Activated CD4-positive, alpha-beta memory T cell treated with anti-CD3 and anti-CD28 coated beads, Interleukin-2, amount 10 ng/mL, durations not matched to agents 7 days and 5 days (primary cell): ENCODE data around the gene FGD2. TPM values are rescaled to one million over a fixed set of nuclear protein-coding genes. Genes with fewer than 3 reads are reported as not detected.
"Not testable (repeated sequence)": the region's sequence is repeated elsewhere in the genome, so short reads cannot be mapped to it uniquely, and the experiment has no call there.

Experiments
- CTCF ChIA-PET: fragments of 350-600 bp; sonication (Branson Sonifier 250); formaldehyde crosslinking; loops from one replicate; lab custom pipeline; 2021; ENCODE audit warnings: antibody characterized with exemption, inconsistent platforms; lab: Charles Lee
- POLR2A ChIA-PET: fragments of 350-600 bp; sonication (Branson Sonifier 250); formaldehyde crosslinking; loops from one replicate; lab custom pipeline; 2021; ENCODE audit warnings: antibody characterized with exemption; lab: Charles Lee
- DNase-seq: peaks from one replicate; pipeline ENCODE4 v3.0.0-alpha.2; 2020
- H3K27ac Mint-ChIP-seq: one replicate; pipeline ENCODE4 v1.8.0; 2021; ENCODE audit warnings: mild to moderate bottlenecking, mixed read lengths
- H3K27me3 Mint-ChIP-seq: one replicate; pipeline ENCODE4 v1.8.0; 2021; ENCODE audit warnings: mixed read lengths
- H3K36me3 Mint-ChIP-seq: one replicate; pipeline ENCODE4 v1.8.0; 2021; ENCODE audit warnings: low read depth, mixed read lengths
- H3K4me1 Mint-ChIP-seq: one replicate; pipeline ENCODE4 v1.8.0; 2021; ENCODE audit warnings: mixed read lengths
- H3K4me3 Mint-ChIP-seq: one replicate; pipeline ENCODE4 v1.8.0; 2021; ENCODE audit warnings: mild to moderate bottlenecking, mixed read lengths
- H3K9me3 Mint-ChIP-seq: one replicate; pipeline ENCODE4 v1.8.0; 2021; ENCODE audit warnings: mixed read lengths
- total RNA-seq, 2 experiments: library from RNA; stranded (reverse); gene quantifications; one replicate each; pipeline ENCODE4 v1.2.3, GENCODE V29; 2021

Gene FGD2
- total RNA-seq, 2 experiments from 2014 or later: 4.7 to 4.9 TPM

DNA sequence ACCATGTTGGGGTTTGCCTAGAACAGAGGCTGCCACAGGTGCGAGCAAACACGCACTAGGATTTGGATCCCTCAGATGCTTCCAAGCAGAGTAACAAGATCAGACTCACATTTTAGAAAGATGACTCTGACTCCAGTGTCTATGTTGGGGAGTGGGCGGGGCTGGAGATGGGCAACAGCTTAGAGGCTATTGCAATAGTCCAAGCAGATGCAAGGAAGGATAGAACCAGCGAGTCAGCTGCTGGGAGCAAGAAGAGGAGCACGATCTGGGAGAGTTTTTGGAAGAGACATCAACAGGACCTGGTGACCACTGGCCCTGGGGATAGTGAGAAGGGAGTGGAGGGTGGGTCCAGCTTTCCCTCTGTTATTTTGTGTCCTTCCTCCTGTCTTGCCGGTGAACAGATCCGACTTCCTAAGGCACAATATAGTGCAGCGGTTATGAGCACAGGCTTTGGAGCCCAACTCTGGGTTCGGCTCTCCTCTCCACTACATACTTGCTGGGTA, 52.7 kb downstream of the FGD2 start:
- ChIA-PET POLR2A (interaction anchor here (0.6 to 17.4 kb wide), 3 partner anchors 118 to 1590 kb away, joined by 3 to 1021 read pairs (median 3); partner anchors contain the start of gene PIM1), CTCF (interaction anchor here (0.6 to 16.6 kb wide), 4 partner anchors 32 to 115 kb away, joined by 3 to 399 read pairs (median 4); no protein-coding TSS in a partner anchor)
- no peak for DNase-seq
- Mint-ChIP-seq H3K4me3 (no peak overlapping the region), H3K4me1 (peaks cover 22% of the 10 kb centered on the region), H3K36me3 (no peaks in the 10 kb centered on the region), H3K27ac (no peak overlapping the region), H3K9me3 (no peaks in the 10 kb centered on the region), H3K27me3 (no peaks in the 10 kb centered on the region)

DNA sequence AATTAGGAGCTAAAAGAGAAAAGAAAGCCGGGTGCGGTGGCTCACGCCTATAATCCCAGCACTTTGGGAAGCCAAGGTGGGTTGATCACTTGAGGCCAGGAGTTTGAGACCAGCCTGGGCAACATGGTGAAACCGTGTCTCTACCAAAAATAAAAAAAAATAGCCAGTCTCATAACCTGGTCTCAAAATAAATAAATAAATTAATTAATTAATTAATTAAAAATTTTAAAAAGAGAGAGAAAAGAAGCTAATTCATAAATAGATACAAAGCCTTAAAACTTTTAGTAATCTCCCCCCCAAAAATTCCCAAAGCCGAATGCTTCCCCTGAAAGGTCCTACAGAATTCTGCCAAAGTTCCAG, 53.5 kb downstream of the FGD2 start:
- not testable (repeated sequence) for H3K9me3 Mint-ChIP-seq

DNA sequence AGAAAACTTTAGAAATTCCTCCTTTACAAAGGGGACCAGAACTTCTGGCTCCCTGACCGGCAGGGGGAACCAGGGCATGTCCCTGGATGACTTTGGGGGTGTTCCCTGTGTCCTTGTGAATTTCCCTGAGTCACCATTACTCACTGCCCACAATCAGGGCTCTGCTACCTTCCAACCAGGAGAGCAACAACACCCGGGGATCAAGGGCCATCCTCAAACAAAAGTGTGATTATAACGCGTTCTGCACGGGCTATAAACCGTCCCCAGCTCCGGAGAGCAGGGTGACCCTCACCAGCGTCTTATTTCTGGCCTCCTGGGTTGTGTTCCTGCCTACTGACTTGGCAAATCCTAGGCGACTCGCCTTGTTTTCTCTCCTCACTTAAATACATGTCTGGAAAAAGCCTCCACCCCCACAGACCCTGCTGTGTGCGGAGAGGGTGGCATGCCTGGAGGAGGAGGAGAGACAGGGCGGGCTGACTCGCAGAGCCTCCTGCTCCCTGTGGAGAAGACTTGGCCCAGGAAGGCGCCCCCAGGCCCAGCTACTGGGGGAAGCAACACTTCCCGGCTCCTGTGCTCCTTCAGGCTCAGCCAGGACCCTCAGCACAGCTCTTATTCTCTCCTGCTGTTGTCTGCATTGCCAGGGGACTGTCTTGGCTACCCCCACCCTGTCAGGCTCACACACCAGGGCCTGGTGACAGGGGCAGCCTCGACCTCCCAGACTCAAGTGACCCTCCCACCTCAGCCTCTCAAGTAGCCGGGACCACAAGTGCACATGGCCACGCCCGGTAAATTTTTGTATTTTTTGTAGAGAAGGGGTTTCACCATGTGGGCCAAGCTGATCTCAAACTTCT, 54.1 kb downstream of the FGD2 start:
- no peaks in the 10 kb centered on the region for H3K27me3 Mint-ChIP-seq
- no peaks in the 10 kb centered on the region for H3K9me3 Mint-ChIP-seq
- ChIA-PET CTCF (interaction anchor here (1.1 to 16.6 kb wide), 5 partner anchors 34 to 148 kb away, joined by 3 to 399 read pairs (median 4); no protein-coding TSS in a partner anchor), POLR2A (interaction anchor here (0.9 to 17.4 kb wide), 3 partner anchors 8 to 116 kb away, joined by 4 to 1021 read pairs (median 5); partner anchors contain the start of gene PIM1)
- peaks cover 17% of the 10 kb centered on the region for H3K4me1 Mint-ChIP-seq
- no peaks in the 10 kb centered on the region for H3K36me3 Mint-ChIP-seq
- no peak for DNase-seq
- H3K4me3 Mint-ChIP-seq: no peak overlapping the region
- H3K27ac Mint-ChIP-seq: no peak overlapping the region

More for the DNA sequence above, 53.5 kb downstream of the FGD2 start:
- not testable (repeated sequence) for H3K27me3 Mint-ChIP-seq, DNase-seq, H3K27ac Mint-ChIP-seq, H3K36me3 Mint-ChIP-seq, H3K4me3 Mint-ChIP-seq
- ChIA-PET POLR2A (interaction anchor here (0.6 to 17.4 kb wide), 3 partner anchors 10 to 131 kb away, joined by 3 to 1021 read pairs (median 4); partner anchors contain the start of gene PIM1), CTCF (interaction anchor here (1.1 to 16.6 kb wide), 4 partner anchors 33 to 149 kb away, joined by 3 to 399 read pairs (median 4); no protein-coding TSS in a partner anchor)
- peaks cover 22% of the 10 kb centered on the region for H3K4me1 Mint-ChIP-seq

DNA sequence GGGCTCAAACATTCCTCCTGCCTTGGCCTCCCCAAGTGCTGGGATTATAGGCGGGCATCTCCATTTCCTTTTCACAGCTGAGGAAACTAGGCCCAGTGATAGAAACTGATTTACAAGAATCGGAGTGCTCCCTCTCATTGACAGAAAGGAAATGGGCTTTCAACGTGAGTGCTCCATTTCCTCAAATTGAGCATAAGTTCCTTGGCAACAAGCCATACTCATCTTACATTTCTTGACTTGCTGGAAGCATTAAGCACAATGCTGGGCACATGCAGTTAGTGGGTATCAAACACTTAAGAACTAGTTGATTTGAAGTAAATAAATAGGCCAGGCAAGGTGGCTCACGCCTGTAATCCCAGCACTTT, 54.7 kb downstream of the FGD2 start:
- H3K4me3 Mint-ChIP-seq: no peak overlapping the region
- H3K27ac Mint-ChIP-seq: no peak overlapping the region
- DNase-seq: no peak
- ChIA-PET CTCF (interaction anchor here (1.6 kb wide), 1 partner anchor 39 kb away, joined by 5 read pairs; no protein-coding TSS in a partner anchor), POLR2A (interaction anchor here (1.7 to 17.4 kb wide), 2 partner anchors 9 to 116 kb away, joined by 5 to 1021 read pairs; partner anchors contain the start of gene PIM1)
- peaks cover 11% of the 10 kb centered on the region for H3K4me1 Mint-ChIP-seq
- no peaks in the 10 kb centered on the region for H3K27me3 Mint-ChIP-seq
- H3K9me3 Mint-ChIP-seq: no peaks in the 10 kb centered on the region
- no peaks in the 10 kb centered on the region for H3K36me3 Mint-ChIP-seq

DNA sequence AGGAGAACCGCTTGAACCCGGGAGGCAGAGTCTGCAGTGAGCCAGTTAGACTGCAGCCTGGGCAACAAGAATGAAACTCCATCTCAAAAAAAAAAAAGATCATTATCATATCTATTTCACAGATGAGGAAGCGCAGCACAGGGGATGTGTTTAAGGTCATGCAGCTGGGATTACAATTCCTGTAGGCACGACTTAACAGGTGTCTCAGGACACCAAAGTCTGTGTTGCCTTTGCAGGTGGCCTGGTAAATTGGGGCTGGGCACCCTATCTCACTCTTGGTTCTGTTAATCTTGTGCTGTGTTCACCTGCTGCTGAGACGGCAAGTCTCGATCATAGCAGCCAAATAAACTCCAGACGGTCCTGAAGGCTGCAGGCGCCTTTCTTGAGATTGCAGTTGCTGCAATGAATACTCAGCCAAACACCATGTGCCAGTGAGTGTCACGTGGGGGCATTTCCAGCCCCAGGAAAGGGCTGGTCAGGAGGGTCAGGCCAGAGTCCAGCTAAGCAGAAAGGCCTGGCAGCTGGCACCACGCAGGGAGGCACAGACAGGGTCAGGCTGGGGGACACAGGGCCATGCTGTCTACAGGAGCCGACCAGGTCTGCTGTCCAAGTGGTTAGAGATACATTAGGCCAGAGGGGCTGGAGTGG, 55.8 kb downstream of the FGD2 start:
- no peak overlapping the region for H3K27ac Mint-ChIP-seq
- peaks cover 9% of the 10 kb centered on the region for H3K4me1 Mint-ChIP-seq
- no peaks in the 10 kb centered on the region for H3K9me3 Mint-ChIP-seq
- H3K4me3 Mint-ChIP-seq: no peak overlapping the region
- POLR2A ChIA-PET: interaction anchor here (1.7 kb wide), 1 partner anchor 10 kb away, joined by 5 read pairs; no protein-coding TSS in a partner anchor
- H3K27me3 Mint-ChIP-seq: no peaks in the 10 kb centered on the region
- no peak for DNase-seq
- CTCF ChIA-PET: interaction anchor here (0.7 to 1.6 kb wide), 3 partner anchors 10 to 279 kb away, joined by 3 to 5 read pairs (median 5); no protein-coding TSS in a partner anchor
- no peaks in the 10 kb centered on the region for H3K36me3 Mint-ChIP-seq

DNA sequence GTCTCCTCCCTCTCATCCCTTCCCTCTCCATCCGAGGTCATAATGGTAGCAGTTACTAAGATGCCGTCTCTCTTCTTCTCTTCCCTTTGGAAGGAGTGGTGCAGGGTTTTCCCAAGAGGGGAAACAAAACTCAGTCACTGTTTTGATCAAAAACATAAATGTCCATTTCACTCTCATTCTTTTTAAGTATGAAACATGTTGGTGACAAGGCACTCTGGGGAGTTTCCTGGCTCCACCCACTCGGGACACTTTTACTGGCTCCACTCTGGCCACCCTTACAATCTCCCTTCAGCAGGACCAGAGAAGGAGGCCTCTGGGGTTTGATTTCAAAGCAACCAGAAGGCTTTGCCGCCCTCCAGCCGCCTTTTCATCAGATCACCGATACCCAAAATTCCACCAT, 57.0 kb downstream of the FGD2 start:
- no peak for DNase-seq
- peaks cover 9% of the 10 kb centered on the region for H3K4me1 Mint-ChIP-seq
- H3K4me3 Mint-ChIP-seq: no peak overlapping the region
- no peaks in the 10 kb centered on the region for H3K36me3 Mint-ChIP-seq
- POLR2A ChIA-PET: no interaction called here
- no peak overlapping the region for H3K27ac Mint-ChIP-seq
- H3K27me3 Mint-ChIP-seq: no peaks in the 10 kb centered on the region
- H3K9me3 Mint-ChIP-seq: no peaks in the 10 kb centered on the region
- CTCF ChIA-PET: no interaction called here

DNA sequence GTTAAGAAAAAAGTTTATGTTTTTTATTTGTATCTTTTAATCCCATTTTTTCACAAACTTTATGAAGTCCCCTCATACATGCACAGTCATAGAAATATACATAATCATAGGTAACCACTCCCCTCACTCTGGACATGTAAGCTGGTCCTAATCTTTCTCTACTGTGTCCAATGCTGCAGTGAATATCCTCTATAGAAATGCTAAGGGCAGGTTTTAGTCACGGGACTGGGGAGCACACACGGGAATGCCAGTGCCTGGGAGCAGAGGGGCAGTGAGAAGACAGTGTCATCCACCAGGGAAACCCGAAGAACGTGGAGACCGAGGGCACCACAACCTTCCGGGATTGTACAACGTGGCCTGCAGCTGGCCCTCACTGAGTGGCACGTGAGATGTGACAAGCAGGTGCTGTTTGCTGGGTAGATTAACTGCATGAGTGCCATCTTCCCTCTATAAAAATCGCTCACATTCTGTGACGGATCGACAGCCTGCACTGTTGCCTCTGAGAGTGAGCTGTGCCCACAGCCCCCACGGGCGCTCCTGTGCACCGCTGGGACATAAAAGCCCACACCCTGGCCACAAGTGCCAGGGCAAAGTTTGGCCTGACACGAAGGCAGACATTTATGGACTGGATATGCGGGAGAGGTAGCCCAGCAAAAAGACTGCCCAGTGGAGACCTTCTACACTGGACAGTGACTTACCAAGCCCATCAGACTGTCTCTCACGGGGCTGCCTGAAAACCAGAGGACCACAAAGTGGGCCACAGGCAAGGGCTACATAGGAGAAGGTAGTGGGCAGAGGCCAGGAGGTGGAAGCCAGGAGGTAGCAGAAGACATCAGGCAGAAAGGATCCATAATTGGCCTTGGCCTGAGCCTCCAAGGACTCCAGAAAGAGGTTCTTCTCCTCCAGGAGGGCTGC, 63.2 kb downstream of the FGD2 start:
- H3K27me3 Mint-ChIP-seq: no peaks in the 10 kb centered on the region
- peaks cover 26% of the 10 kb centered on the region for H3K4me1 Mint-ChIP-seq
- H3K36me3 Mint-ChIP-seq: no peaks in the 10 kb centered on the region
- CTCF ChIA-PET: interaction anchor here (0.5 to 2.4 kb wide), 4 partner anchors 17 to 158 kb away, joined by 3 to 5 read pairs (median 4); no protein-coding TSS in a partner anchor
- H3K9me3 Mint-ChIP-seq: peaks cover 2% of the 10 kb centered on the region
- no peak overlapping the region for H3K27ac Mint-ChIP-seq
- no peak for DNase-seq
- no peak overlapping the region for H3K4me3 Mint-ChIP-seq
- POLR2A ChIA-PET: interaction anchor here (0.9 to 1.0 kb wide), 2 partner anchors 18 to 103 kb away, joined by 3 to 4 read pairs; no protein-coding TSS in a partner anchor

DNA sequence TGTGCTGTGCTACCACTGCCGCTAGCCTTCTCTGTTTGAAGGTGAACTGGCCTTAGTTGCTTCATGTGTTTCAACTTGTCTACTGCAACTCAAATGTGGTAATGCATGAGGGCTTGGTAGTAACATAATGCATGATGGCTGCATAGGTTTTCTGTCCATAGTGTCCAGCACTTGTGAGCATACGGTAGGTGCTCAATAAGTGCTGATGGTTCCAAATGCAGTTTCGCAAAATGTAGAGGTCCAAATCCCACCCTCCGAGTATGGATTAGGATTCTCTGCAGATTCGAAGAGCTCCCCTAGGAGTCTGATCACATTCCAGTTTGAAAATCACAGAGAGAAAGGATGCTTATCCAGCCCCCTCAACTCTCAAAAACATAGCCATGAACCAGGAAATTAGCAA, 64.2 kb downstream of the FGD2 start:
- no peak for DNase-seq
- Mint-ChIP-seq H3K27ac (no peak overlapping the region), H3K27me3 (no peaks in the 10 kb centered on the region), H3K4me3 (no peak overlapping the region), H3K4me1 (peaks cover 26% of the 10 kb centered on the region), H3K9me3 (peaks cover 2% of the 10 kb centered on the region), H3K36me3 (no peaks in the 10 kb centered on the region)
- ChIA-PET POLR2A (interaction anchor here (1.1 kb wide), 1 partner anchor 107 kb away, joined by 3 read pairs; no protein-coding TSS in a partner anchor), CTCF (interaction anchor here (1.1 kb wide), 1 partner anchor 141 kb away, joined by 3 read pairs; no protein-coding TSS in a partner anchor)

DNA sequence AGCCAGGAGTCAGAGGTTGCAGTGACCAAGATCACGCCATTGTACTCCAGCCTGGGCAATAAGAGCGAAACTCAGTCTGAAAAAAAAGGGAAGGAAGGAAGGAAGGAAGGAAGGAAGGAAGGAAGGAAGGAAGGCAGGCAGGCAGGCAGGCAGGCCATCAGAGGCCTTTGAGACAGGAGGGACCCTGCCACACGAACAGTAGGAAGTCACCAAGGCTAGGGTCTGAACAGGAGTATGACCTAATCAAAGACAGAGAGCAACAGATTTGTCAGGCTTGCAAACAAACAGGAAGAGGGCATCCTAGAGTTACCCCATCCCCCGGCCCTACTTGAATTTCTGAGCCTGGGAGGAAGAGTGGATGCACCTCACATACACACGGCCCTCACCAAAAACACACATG, 67.1 kb downstream of the FGD2 start:
- no peak overlapping the region for H3K4me3 Mint-ChIP-seq
- ChIA-PET POLR2A (interaction anchor here (0.8 to 1.5 kb wide), 3 partner anchors 21 to 97 kb away, joined by 3 to 6 read pairs (median 3); partner anchors contain the start of gene PIM1), CTCF (interaction anchor here (0.8 to 1.5 kb wide), 3 partner anchors 21 to 445 kb away, joined by 4 to 6 read pairs (median 6); no protein-coding TSS in a partner anchor)
- H3K36me3 Mint-ChIP-seq: no peaks in the 10 kb centered on the region
- peaks cover 26% of the 10 kb centered on the region for H3K4me1 Mint-ChIP-seq
- no peak for DNase-seq
- peaks cover 2% of the 10 kb centered on the region for H3K9me3 Mint-ChIP-seq
- peak overlapping the region; percentile 54 for H3K27ac Mint-ChIP-seq
- H3K27me3 Mint-ChIP-seq: no peaks in the 10 kb centered on the region

DNA sequence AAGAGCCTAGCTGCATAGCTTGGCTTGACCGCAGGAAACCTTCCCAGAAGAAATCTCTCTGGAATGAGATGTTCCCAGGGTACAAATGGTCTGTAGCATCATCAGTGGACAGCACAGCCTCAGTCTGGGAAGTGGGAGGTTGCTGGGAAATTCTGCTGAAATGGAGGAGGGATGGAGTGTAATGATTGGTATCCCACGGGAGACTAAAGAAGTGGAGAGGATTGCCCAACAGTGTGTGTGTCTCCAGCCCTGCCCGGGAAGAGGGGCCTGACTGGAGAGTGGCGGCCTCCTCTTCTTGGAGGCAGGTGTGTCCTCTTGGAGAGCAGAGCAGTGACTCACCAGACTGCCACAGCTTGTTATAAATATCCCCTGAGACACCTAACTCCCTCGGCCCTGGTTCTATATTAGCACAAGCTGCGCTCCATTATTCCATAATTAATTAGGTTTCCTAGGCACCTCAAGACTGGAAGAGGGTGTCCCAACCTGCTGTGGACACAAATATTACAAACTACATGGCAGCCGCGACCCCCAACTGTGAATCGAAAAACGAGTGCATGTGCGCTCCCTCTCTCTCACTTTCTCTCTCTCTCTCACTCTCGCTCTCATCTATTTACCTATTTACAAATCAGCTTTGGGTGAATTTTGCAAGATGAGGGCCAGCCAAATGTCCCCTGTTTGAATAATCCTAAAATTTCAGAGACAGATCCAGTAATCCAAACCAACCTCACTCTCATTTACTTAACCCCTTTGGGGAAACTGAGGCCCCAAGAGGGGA, 68.8 kb downstream of the FGD2 start:
- Mint-ChIP-seq H3K4me3 (no peak overlapping the region), H3K27ac (no peak overlapping the region), H3K9me3 (peaks cover 2% of the 10 kb centered on the region), H3K4me1 (peaks cover 24% of the 10 kb centered on the region), H3K36me3 (no peaks in the 10 kb centered on the region), H3K27me3 (no peaks in the 10 kb centered on the region)
- no peak for DNase-seq
- POLR2A ChIA-PET: no interaction called here
- CTCF ChIA-PET: no interaction called here
